HepG2 (cell line): ENCODE results near the gene ABHD6. TPM values are rescaled to one million over a fixed set of nuclear protein-coding genes. Genes with fewer than 3 reads are reported as not detected.

Experiments
- AHR ChIP-seq: IDR thresholded peaks from 2 replicates; pipeline ENCODE4 v1.6.1; 2018; ENCODE audit warnings: missing genetic modification reagents, missing compliant biosample characterization
- HMGXB4 ChIP-seq, 2 experiments: sonication (generic) in 1 of 2; formaldehyde crosslinking in 1 of 2; IDR thresholded peaks; 2 replicates each; pipeline versions ENCODE4 v1.4.0 to v1.6.1; 2018 to 2020; ENCODE audit warnings: missing genetic modification reagents in 2 of 2, borderline replicate concordance in 1 of 2, low read depth in 1 of 2, mild to moderate bottlenecking in 1 of 2, missing biosample characterization in 1 of 2
- YEATS4 ChIP-seq: sonication (generic); formaldehyde crosslinking; IDR thresholded peaks from 2 replicates; pipeline ENCODE4 v1.4.0; 2020; ENCODE audit warnings: missing genetic modification reagents, borderline replicate concordance
- ZNF124 ChIP-seq: sonication (generic); formaldehyde crosslinking; IDR thresholded peaks from 2 replicates; pipeline ENCODE4 v1.4.0; 2020; ENCODE audit warnings: missing genetic modification reagents
- polyA plus RNA-seq, 8 experiments: library from polyadenylated mRNA; depleted of rRNA in 3 of 8; stranded (reverse) in 7 of 8; unstranded in 1 of 8; fragments of >200 nt; fragmentation: Illumina TruSeq in 4 of 8; extraction: Trizol in 4 of 8; gene quantifications; 2 replicates each; pipeline versions ENCODE4 v1.2.1 to v1.2.3, GENCODE V29; 2011 to 2016; ENCODE audit warnings: low read depth in 4 of 8, missing spikeins in 1 of 8, mixed read lengths in 1 of 8; ENCODE audit not compliant: insufficient read depth in 1 of 8
- total RNA-seq, 5 experiments: library from RNA; depleted of rRNA; stranded (reverse); fragments of >200 nt; fragmentation: Illumina TruSeq; extraction: Trizol; gene quantifications; 2 replicates each; pipeline ENCODE4 v1.2.3, GENCODE V29; 2016; ENCODE audit warnings: low read depth in 1 of 5
- TF ChIP-seq, protein P1 (sequence below): sonication (generic); formaldehyde crosslinking; IDR thresholded peaks from 2 replicates; pipeline ENCODE4 v1.4.0; 2020; ENCODE audit warnings: mild to moderate bottlenecking, missing genetic modification reagents

ABHD6 gene
- total and polyA plus RNA-seq, 2 of the 13 experiments (the other 11 are each of a cell fraction or from before 2014, with no cell fraction given): 9.0 to 17.2 TPM

- TF ChIP-seq HMGXB4 (CRISPR knock-in tag; IDR thresholded peaks at IDR 0.05; ENCODE audit: borderline replicate concordance in 1 of 2, low read depth in 1 of 2) (no peak), ZNF124 (no peak), YEATS4 (CRISPR knock-in tag) (no peak), AHR (CRISPR knock-in tag) (no peak)
- TF ChIP-seq, protein P1, sequence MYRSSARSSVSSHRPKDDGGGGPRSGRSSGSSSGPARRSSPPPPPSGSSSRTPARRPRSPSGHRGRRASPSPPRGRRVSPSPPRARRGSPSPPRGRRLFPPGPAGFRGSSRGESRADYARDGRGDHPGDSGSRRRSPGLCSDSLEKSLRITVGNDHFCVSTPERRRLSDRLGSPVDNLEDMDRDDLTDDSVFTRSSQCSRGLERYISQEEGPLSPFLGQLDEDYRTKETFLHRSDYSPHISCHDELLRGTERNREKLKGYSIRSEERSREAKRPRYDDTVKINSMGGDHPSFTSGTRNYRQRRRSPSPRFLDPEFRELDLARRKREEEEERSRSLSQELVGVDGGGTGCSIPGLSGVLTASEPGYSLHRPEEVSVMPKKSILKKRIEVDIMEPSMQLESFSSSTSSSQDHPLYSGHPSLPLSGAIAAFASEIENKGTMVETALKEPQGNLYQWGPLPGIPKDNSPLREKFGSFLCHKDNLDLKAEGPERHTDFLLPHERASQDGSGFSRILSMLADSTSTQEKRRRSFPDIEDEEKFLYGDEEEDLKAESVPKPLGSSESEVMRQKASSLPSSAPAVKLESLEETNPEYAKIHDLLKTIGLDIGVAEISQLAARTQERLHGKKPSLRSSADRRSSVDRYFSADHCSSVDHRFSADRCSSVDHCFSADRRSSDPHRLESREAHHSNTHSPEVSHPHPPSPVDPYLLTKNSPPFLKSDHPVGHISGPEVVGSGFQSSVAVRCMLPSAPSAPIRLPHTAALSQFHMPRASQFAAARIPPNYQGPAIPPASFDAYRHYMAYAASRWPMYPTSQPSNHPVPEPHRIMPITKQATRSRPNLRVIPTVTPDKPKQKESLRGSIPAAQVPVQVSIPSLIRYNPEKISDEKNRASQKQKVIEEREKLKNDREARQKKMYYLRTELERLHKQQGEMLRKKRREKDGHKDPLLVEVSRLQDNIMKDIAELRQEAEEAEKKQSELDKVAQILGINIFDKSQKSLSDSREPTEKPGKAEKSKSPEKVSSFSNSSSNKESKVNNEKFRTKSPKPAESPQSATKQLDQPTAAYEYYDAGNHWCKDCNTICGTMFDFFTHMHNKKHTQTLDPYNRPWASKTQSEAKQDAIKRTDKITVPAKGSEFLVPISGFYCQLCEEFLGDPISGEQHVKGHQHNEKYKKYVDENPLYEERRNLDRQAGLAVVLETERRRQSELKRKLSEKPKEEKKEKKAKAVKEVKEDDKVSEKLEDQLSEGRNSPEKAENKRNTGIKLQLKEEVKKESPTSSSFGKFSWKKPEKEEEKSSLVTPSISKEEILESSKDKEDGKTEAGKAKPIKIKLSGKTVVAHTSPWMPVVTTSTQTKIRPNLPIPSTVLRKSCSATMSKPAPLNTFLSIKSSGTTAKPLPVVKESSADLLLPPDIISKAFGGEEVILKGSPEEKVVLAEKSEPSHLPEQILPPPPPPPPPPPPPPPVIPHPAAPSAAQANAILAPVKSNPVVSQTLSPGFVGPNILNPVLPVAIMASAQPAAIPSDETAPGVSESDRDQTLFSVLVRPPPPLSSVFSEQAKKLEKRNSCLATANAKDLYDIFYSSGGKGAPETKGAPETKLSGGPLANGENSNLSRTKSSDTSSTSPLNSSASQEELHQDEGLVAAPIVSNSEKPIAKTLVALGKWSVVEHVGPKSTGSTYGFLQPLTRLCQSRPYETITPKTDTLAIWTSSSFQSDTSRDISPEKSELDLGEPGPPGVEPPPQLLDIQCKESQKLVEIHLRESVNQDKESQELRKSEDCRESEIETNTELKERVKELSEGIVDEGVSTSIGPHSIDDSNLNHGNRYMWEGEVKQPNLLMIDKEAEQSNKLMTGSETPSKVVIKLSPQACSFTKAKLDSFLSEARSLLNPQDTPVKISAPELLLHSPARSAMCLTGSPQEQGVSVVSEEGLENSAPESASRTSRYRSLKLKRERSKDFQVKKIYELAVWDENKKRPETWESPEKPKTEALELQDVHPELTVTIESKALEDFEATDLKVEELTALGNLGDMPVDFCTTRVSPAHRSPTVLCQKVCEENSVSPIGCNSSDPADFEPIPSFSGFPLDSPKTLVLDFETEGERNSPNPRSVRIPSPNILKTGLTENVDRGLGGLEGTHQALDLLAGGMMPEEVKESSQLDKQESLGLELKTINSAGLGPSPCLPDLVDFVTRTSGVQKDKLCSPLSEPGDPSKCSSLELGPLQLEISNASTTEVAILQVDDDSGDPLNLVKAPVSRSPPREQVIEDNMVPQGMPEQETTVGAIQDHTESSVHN (CRISPR knock-in tag): no peak
- TF ChIP-seq, all 625 proteins: peak for 0
Observed at GRCh38 chr3:58210761-58211460, 26.7 kb upstream of the ABHD6 start, which contains the start of gene DNASE1L3 (continued).
